Kidney epithelial cell (primary cell): ENCODE measurements around the gene PYROXD2. TPM values are rescaled to one million over a fixed set of nuclear protein-coding genes. Genes with fewer than 3 reads are reported as not detected.

Experiments used
- DNase-seq: peaks from one replicate; pipeline ENCODE4 v3.0.0-alpha.2; 2010; ENCODE audit warnings: low read depth
- H3K27me3 ChIP-seq: 2 replicates; pipeline ENCODE4 v1.6.0; 2011; ENCODE audit warnings: low read length; ENCODE audit not compliant: control insufficient read depth, insufficient read depth
- H3K36me3 ChIP-seq: 2 replicates; pipeline ENCODE4 v1.5.1; 2011; ENCODE audit warnings: low read length; ENCODE audit not compliant: control insufficient read depth, insufficient read depth
- H3K4me3 ChIP-seq: 2 replicates; pipeline ENCODE4 v1.5.1; 2011; ENCODE audit warnings: low read depth, mild to moderate bottlenecking, control low read depth, low read length
- CTCF ChIP-seq: IDR thresholded peaks from 2 replicates; pipeline ENCODE4 v1.5.1; 2011; ENCODE audit warnings: mild to moderate bottlenecking, moderate library complexity, low read length, control low read depth, inconsistent platforms; ENCODE audit not compliant: insufficient read depth, poor library complexity, severe bottlenecking
- total RNA-seq: library from RNA; depleted of rRNA; stranded (reverse); fragments of >200 nt; gene quantifications from 2 replicates; pipeline ENCODE4 v1.2.3, GENCODE V29; 2015

Gene PYROXD2
- total RNA-seq, 1 donor from 2014 or later, result 5.8 TPM

- H3K27me3 ChIP-seq, result no peaks in the 10 kb centered on the region
- no peak for DNase-seq
- H3K4me3 ChIP-seq, result no peak overlapping the region
- H3K36me3 ChIP-seq, result no peaks in the 10 kb centered on the region
- TF ChIP-seq CTCF, result no peak
These were observed 75.2 kb downstream of the PYROXD2 start for GRCh38 chr10:98339799-98340198.

GRCh38 chr10:98338896-98339295 is 76.1 kb downstream of the PYROXD2 start:
- H3K36me3 ChIP-seq, result no peaks in the 10 kb centered on the region
- TF ChIP-seq CTCF, result no peak
- no peak for DNase-seq
- no peak overlapping the region for H3K4me3 ChIP-seq
- H3K27me3 ChIP-seq, result peaks cover under 1% of the 10 kb centered on the region

GRCh38 chr10:98338318-98338717 is 76.7 kb downstream of the PYROXD2 start:
- H3K27me3 ChIP-seq, result peaks cover 2% of the 10 kb centered on the region
- H3K36me3 ChIP-seq, result no peaks in the 10 kb centered on the region
- no peak for TF ChIP-seq CTCF
- no peak overlapping the region for H3K4me3 ChIP-seq
- no peak for DNase-seq

GRCh38 chr10:98337484-98337883 is 77.5 kb downstream of the PYROXD2 start:
- H3K36me3 ChIP-seq, result no peaks in the 10 kb centered on the region
- TF ChIP-seq CTCF, result no peak
- no peak for DNase-seq
- no peak overlapping the region for H3K4me3 ChIP-seq
- peaks cover 4% of the 10 kb centered on the region for H3K27me3 ChIP-seq

Other genes starting within 250 kb of the PYROXD2 start
- gene LOXL4, start 147.0 kb downstream of the PYROXD2 start, total RNA-seq, result 5.7 and 6.1 TPM in 2 replicates
- gene HPS1, start 31.8 kb upstream of the PYROXD2 start, total RNA-seq, result 64.0 and 75.4 TPM in 2 replicates